GM20431 (cell line): ENCODE data around the gene ITGB8.

Source experiments
- in situ Hi-C: fragments of 300-500 bp; cut with MseI, MboI; formaldehyde crosslinking; loops from one replicate; pipeline ENCODE4 v1.15.0; 2020; ENCODE audit warnings: low sequenced_read_pairs; ENCODE audit not compliant: unreplicated experiment

ITGB8 gene

GRCh38 chr7:20306180-20306946 is 24.3 kb upstream of the ITGB8 start:
- in situ Hi-C loops: loop anchor here (25.0 kb wide), 1 partner anchor 94 kb away; the partner anchor contains the start of gene MACC1

GRCh38 chr7:20307119-20307518 is 23.6 kb upstream of the ITGB8 start:
- in situ Hi-C loops: loop anchor here (25.0 kb wide), 1 partner anchor 95 kb away; the partner anchor contains the start of gene MACC1

GRCh38 chr7:20307901-20308300 is 22.8 kb upstream of the ITGB8 start:
- in situ Hi-C loops: loop anchor here (25.0 kb wide), 1 partner anchor 96 kb away; the partner anchor contains the start of gene MACC1

GRCh38 chr7:20310301-20310700 is 20.4 kb upstream of the ITGB8 start:
- in situ Hi-C loops: loop anchor here (10.0 to 25.0 kb wide), 2 partner anchors 98 to 546 kb away; partner anchors contain the start of gene MACC1

GRCh38 chr7:20310963-20311742 is 19.5 kb upstream of the ITGB8 start:
- in situ Hi-C loops: loop anchor here (10.0 to 25.0 kb wide), 2 partner anchors 99 to 546 kb away; partner anchors contain the start of gene MACC1

- in situ Hi-C loops: loop anchor here (10.0 to 25.0 kb wide), 2 partner anchors 99 to 547 kb away; partner anchors contain the start of gene MACC1
Measured at GRCh38 chr7:20311743-20312042, 19.0 kb upstream of the ITGB8 start.

GRCh38 chr7:20312562-20312961 is 18.1 kb upstream of the ITGB8 start:
- in situ Hi-C loops: loop anchor here (10.0 to 25.0 kb wide), 2 partner anchors 100 to 548 kb away; partner anchors contain the start of gene MACC1

- in situ Hi-C loops: loop anchor here (10.0 to 25.0 kb wide), 2 partner anchors 101 to 549 kb away; partner anchors contain the start of gene MACC1
Measured at GRCh38 chr7:20313626-20314025, 17.1 kb upstream of the ITGB8 start.

GRCh38 chr7:20314198-20314597 is 16.5 kb upstream of the ITGB8 start:
- in situ Hi-C loops: loop anchor here (10.0 to 25.0 kb wide), 2 partner anchors 102 to 549 kb away; partner anchors contain the start of gene MACC1

- in situ Hi-C loops: loop anchor here (10.0 to 25.0 kb wide), 2 partner anchors 104 to 552 kb away; partner anchors contain the start of gene MACC1
Measured at GRCh38 chr7:20316706-20317105, 14.0 kb upstream of the ITGB8 start.

- in situ Hi-C loops: loop anchor here (10.0 to 25.0 kb wide), 2 partner anchors 105 to 553 kb away; partner anchors contain the start of gene MACC1
Measured at GRCh38 chr7:20317413-20317812, 13.3 kb upstream of the ITGB8 start.

GRCh38 chr7:20318933-20319332 is 11.8 kb upstream of the ITGB8 start:
- in situ Hi-C loops: loop anchor here (10.0 to 25.0 kb wide), 2 partner anchors 107 to 554 kb away; partner anchors contain the start of gene MACC1

GRCh38 chr7:20320322-20320721 is 10.4 kb upstream of the ITGB8 start:
- in situ Hi-C loops: loop anchor here (25.0 kb wide), 1 partner anchor 108 kb away; the partner anchor contains the start of gene MACC1

- in situ Hi-C loops: loop anchor here (25.0 kb wide), 1 partner anchor 108 kb away; the partner anchor contains the start of gene MACC1
Measured at GRCh38 chr7:20320786-20321185, 9.9 kb upstream of the ITGB8 start.

- in situ Hi-C loops: loop anchor here (25.0 kb wide), 1 partner anchor 111 kb away; the partner anchor contains the start of gene MACC1
Measured at GRCh38 chr7:20323595-20323994, 7.1 kb upstream of the ITGB8 start.

GRCh38 chr7:20326342-20326741 is 4.4 kb upstream of the ITGB8 start:
- in situ Hi-C loops: loop anchor here (25.0 kb wide), 1 partner anchor 261 kb away; no protein-coding TSS in a partner anchor

GRCh38 chr7:20327055-20327454 is 3.6 kb upstream of the ITGB8 start:
- in situ Hi-C loops: loop anchor here (25.0 kb wide), 1 partner anchor 260 kb away; no protein-coding TSS in a partner anchor

- in situ Hi-C loops: loop anchor here (25.0 kb wide), 1 partner anchor 259 kb away; no protein-coding TSS in a partner anchor
Measured at GRCh38 chr7:20328027-20328426, 2.7 kb upstream of the ITGB8 start.

- in situ Hi-C loops: loop anchor here (25.0 kb wide), 1 partner anchor 259 kb away; no protein-coding TSS in a partner anchor
Measured at GRCh38 chr7:20328692-20329091, 2.0 kb upstream of the ITGB8 start.
